ENCODE measurements around the gene SLC7A10.

The SLC7A10 gene

GRCh38 chr19:33205531-33206260 lies 20.0 kb downstream of the SLC7A10 start:
- no peak overlapping the region for H3K4me2 ChIP-seq (ENCODE audit: low read length)
- no peaks in the 10 kb centered on the region for H3K27me3 ChIP-seq (ENCODE audit: control insufficient read depth, low read length)
- no peaks in the 10 kb centered on the region for H3K9me3 ChIP-seq (ENCODE audit: control insufficient read depth, insufficient read depth, low read length)
- no peaks in the 10 kb centered on the region for H3K9me2 ChIP-seq (replicated peaks; ENCODE audit: control insufficient read depth, low read length)
- H3K79me2 ChIP-seq (ENCODE audit: control insufficient read depth, low read length): no peaks in the 10 kb centered on the region
- H3F3A ChIP-seq (ENCODE audit: control insufficient read depth, insufficient read depth): no peaks in the 10 kb centered on the region
- H3K27ac ChIP-seq (ENCODE audit: low read depth, low read length): no peak overlapping the region
- no peaks in the 10 kb centered on the region for H3K4me1 ChIP-seq (ENCODE audit: control insufficient read depth, low read length)
- no peaks in the 10 kb centered on the region for H4K20me1 ChIP-seq (ENCODE audit: control insufficient read depth, insufficient read depth, low read depth, low read length)
- no peak overlapping the region for H3K4me3 ChIP-seq (ENCODE audit: low read length)
- no peaks in the 10 kb centered on the region for H3K36me3 ChIP-seq (ENCODE audit: control insufficient read depth, low read length)
- TF ChIP-seq CTCF (IDR thresholded peaks at IDR 0.05; ENCODE audit: low read depth, low read length, poor library complexity, severe bottlenecking): no peak
- TF ChIP-seq EZH2phosphoT487 (IDR thresholded peaks at IDR 0.05; ENCODE audit: borderline replicate concordance, low read length): no peak

GRCh38 chr19:33205110-33205509 lies 20.5 kb downstream of the SLC7A10 start:
- Histone ChIP-seq H3F3A (ENCODE audit: control insufficient read depth, insufficient read depth) (no peaks in the 10 kb centered on the region), H4K20me1 (ENCODE audit: control insufficient read depth, insufficient read depth, low read depth, low read length) (no peaks in the 10 kb centered on the region), H3K9me2 (replicated peaks; ENCODE audit: control insufficient read depth, low read length) (no peaks in the 10 kb centered on the region), H3K36me3 (ENCODE audit: control insufficient read depth, low read length) (no peaks in the 10 kb centered on the region), H3K4me3 (ENCODE audit: low read length) (no peak overlapping the region), H3K27ac (ENCODE audit: low read depth, low read length) (no peak overlapping the region), H3K4me2 (ENCODE audit: low read length) (no peak overlapping the region), H3K4me1 (ENCODE audit: control insufficient read depth, low read length) (no peaks in the 10 kb centered on the region), H3K79me2 (ENCODE audit: control insufficient read depth, low read length) (no peaks in the 10 kb centered on the region), H3K27me3 (ENCODE audit: control insufficient read depth, low read length) (no peaks in the 10 kb centered on the region), H3K9me3 (ENCODE audit: control insufficient read depth, insufficient read depth, low read length) (no peaks in the 10 kb centered on the region)
- no peak for TF ChIP-seq CTCF (IDR thresholded peaks at IDR 0.05; ENCODE audit: low read depth, low read length, poor library complexity, severe bottlenecking)
- TF ChIP-seq EZH2phosphoT487 (IDR thresholded peaks at IDR 0.05; ENCODE audit: borderline replicate concordance, low read length): no peak

- H3K79me2 ChIP-seq (ENCODE audit: control insufficient read depth, low read length): no peaks in the 10 kb centered on the region
- TF ChIP-seq CTCF (IDR thresholded peaks at IDR 0.05; ENCODE audit: low read depth, low read length, poor library complexity, severe bottlenecking) (no peak), EZH2phosphoT487 (IDR thresholded peaks at IDR 0.05; ENCODE audit: borderline replicate concordance, low read length) (no peak)
- no peaks in the 10 kb centered on the region for H3F3A ChIP-seq (ENCODE audit: control insufficient read depth, insufficient read depth)
- H3K9me2 ChIP-seq (replicated peaks; ENCODE audit: control insufficient read depth, low read length): no peaks in the 10 kb centered on the region
- H3K4me2 ChIP-seq (ENCODE audit: low read length): no peak overlapping the region
- H3K4me1 ChIP-seq (ENCODE audit: control insufficient read depth, low read length): no peaks in the 10 kb centered on the region
- H3K27ac ChIP-seq (ENCODE audit: low read depth, low read length): no peak overlapping the region
- no peaks in the 10 kb centered on the region for H4K20me1 ChIP-seq (ENCODE audit: control insufficient read depth, insufficient read depth, low read depth, low read length)
- no peaks in the 10 kb centered on the region for H3K9me3 ChIP-seq (ENCODE audit: control insufficient read depth, insufficient read depth, low read length)
- no peaks in the 10 kb centered on the region for H3K36me3 ChIP-seq (ENCODE audit: control insufficient read depth, low read length)
- no peak overlapping the region for H3K4me3 ChIP-seq (ENCODE audit: low read length)
- H3K27me3 ChIP-seq (ENCODE audit: control insufficient read depth, low read length): no peaks in the 10 kb centered on the region
These were observed 21.3 kb downstream of the SLC7A10 start for GRCh38 chr19:33204136-33204973.
